ENCODE data around the gene HES5.

DNA sequence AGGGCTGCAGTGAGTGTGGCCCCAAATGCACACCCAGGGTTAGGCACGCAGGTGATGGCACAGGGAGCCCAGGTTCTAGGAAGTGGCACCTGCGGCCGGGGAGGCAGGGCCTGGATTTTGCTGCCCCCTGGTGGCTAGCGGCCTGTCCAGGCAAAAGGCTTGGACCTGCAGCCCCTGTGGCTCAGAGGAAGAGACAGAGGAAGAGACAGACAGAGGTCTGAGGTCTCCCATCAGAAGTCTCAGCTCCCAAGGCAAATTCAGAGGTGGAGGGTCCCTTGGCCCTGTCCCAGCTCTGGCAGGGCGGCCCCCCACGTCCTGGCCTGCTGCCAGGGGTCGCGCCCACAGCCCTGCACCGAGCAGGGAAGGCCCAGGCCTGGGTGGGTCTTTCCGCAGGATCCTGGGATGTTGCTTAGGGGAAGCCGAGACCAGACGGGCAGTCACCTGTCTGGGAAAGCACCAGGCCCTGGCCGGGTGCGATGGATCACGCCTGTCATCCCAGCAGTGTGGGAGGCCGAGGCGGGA is 18.1 kb upstream of the HES5 start:
- TF ChIP-seq, protein P1, sequence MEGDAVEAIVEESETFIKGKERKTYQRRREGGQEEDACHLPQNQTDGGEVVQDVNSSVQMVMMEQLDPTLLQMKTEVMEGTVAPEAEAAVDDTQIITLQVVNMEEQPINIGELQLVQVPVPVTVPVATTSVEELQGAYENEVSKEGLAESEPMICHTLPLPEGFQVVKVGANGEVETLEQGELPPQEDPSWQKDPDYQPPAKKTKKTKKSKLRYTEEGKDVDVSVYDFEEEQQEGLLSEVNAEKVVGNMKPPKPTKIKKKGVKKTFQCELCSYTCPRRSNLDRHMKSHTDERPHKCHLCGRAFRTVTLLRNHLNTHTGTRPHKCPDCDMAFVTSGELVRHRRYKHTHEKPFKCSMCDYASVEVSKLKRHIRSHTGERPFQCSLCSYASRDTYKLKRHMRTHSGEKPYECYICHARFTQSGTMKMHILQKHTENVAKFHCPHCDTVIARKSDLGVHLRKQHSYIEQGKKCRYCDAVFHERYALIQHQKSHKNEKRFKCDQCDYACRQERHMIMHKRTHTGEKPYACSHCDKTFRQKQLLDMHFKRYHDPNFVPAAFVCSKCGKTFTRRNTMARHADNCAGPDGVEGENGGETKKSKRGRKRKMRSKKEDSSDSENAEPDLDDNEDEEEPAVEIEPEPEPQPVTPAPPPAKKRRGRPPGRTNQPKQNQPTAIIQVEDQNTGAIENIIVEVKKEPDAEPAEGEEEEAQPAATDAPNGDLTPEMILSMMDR (IDR thresholded peaks at IDR 0.05; ENCODE audit: low read depth, low read length): peak; percentile 73
- TF ChIP-seq EZH2phosphoT487 (IDR thresholded peaks at IDR 0.05; ENCODE audit: low read depth): no peak
